Type B pancreatic cell (in vitro differentiated cells): ENCODE results near the gene WFDC2. TPM values are rescaled to one million over a fixed set of nuclear protein-coding genes. Genes with fewer than 3 reads are reported as not detected.

Experiments used
- DNase-seq: peaks from one replicate; pipeline ENCODE4 v3.0.0; 2021; ENCODE audit warnings: mixed read lengths; ENCODE audit not compliant: unreplicated experiment; ENCODE audit errors: extremely low spot score
- H3K27ac Mint-ChIP-seq: 2 replicates; pipeline ENCODE4 v1.8.0; 2021; ENCODE audit warnings: mild to moderate bottlenecking, mixed read lengths
- H3K27me3 Mint-ChIP-seq: 2 replicates; pipeline ENCODE4 v1.8.0; 2021; ENCODE audit warnings: mixed read lengths
- H3K36me3 Mint-ChIP-seq: 2 replicates; pipeline ENCODE4 v1.8.0; 2021; ENCODE audit warnings: mixed read lengths
- H3K4me1 Mint-ChIP-seq: one replicate; pipeline ENCODE4 v1.8.0; 2021; ENCODE audit warnings: mixed read lengths; ENCODE audit not compliant: unreplicated experiment
- H3K4me3 Mint-ChIP-seq: 2 replicates; pipeline ENCODE4 v1.8.0; 2021; ENCODE audit warnings: mild to moderate bottlenecking, mixed read lengths
- H3K9me3 Mint-ChIP-seq: 2 replicates; pipeline ENCODE4 v1.8.0; 2021; ENCODE audit warnings: mixed read lengths
- microRNA-seq: library from miRNA; unstranded; fragments of <30 nt; microRNA quantifications from one replicate; pipeline ENCODE4, GENCODE V29; 2020
- total RNA-seq: library from RNA; stranded (reverse); gene quantifications from 2 replicates; pipeline ENCODE4 v1.2.1, GENCODE V29; 2021; ENCODE audit warnings: low replicate concordance
- TF ChIP-seq, protein P1 (sequence below): fragments of 200-600 bp; sonication (generic); conservative IDR thresholded peaks from 2 replicates; pipeline ENCODE4 v1.5.0; 2021; ENCODE audit warnings: antibody characterized with exemption, mild to moderate bottlenecking

The WFDC2 gene
- total RNA-seq, 1 donor from 2014 or later: 64.4 TPM

DNA sequence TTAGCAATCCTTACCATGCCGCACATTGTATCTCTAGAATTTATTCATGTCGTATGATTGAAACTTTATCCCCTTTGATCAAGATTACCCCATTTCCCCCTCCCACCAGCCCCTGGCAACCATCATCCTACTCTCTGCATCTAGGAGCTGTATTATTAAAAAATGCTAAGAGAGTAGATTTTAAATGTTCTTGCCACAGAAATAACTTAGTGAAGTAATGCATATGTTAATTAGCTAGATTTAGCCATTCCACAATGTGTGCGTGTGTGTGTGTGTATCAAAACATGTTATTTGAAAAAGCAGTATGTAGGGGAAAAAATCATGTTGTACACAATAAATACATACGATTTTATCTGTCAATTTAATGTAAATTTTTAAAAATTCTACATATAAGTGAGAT, 57.7 kb downstream of the WFDC2 start:
- Mint-ChIP-seq H3K27me3 (peaks cover 37% of the 10 kb centered on the region), H3K4me3 (no peak overlapping the region), H3K9me3 (no peaks in the 10 kb centered on the region), H3K4me1 (no peaks in the 10 kb centered on the region), H3K27ac (no peak overlapping the region), H3K36me3 (no peaks in the 10 kb centered on the region)
- TF ChIP-seq, protein P1, sequence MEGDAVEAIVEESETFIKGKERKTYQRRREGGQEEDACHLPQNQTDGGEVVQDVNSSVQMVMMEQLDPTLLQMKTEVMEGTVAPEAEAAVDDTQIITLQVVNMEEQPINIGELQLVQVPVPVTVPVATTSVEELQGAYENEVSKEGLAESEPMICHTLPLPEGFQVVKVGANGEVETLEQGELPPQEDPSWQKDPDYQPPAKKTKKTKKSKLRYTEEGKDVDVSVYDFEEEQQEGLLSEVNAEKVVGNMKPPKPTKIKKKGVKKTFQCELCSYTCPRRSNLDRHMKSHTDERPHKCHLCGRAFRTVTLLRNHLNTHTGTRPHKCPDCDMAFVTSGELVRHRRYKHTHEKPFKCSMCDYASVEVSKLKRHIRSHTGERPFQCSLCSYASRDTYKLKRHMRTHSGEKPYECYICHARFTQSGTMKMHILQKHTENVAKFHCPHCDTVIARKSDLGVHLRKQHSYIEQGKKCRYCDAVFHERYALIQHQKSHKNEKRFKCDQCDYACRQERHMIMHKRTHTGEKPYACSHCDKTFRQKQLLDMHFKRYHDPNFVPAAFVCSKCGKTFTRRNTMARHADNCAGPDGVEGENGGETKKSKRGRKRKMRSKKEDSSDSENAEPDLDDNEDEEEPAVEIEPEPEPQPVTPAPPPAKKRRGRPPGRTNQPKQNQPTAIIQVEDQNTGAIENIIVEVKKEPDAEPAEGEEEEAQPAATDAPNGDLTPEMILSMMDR: no peak
- DNase-seq: no peak

Small RNA genes within 50 kb of the gene (microRNA-seq; reads per million reads assigned to microRNA genes)
- not detected for gene MIR6812

Other genes starting within 250 kb of the WFDC2 start
- gene SEMG2, start 248.4 kb upstream of the WFDC2 start, total RNA-seq: not detected in 2 replicates
- gene SLPI, start 215.2 kb upstream of the WFDC2 start, total RNA-seq: 35.7 and 73.6 TPM in 2 replicates
- not detected in 2 replicates for gene RBPJL, start 162.9 kb upstream of the WFDC2 start, total RNA-seq
- gene MATN4, start 161.5 kb upstream of the WFDC2 start, total RNA-seq: 0.75 TPM in 1 of 2 replicates, not detected in the other
- gene SDC4, start 121.3 kb upstream of the WFDC2 start, total RNA-seq: 67.2 and 133 TPM in 2 replicates
- 29.2 and 47.4 TPM in 2 replicates for gene SYS1, start 106.6 kb upstream of the WFDC2 start, total RNA-seq
- 0.57 TPM in 1 of 2 replicates, not detected in the other for gene TP53TG5, start 91.4 kb upstream of the WFDC2 start, total RNA-seq
- gene DBNDD2, start 61.5 kb upstream of the WFDC2 start, total RNA-seq: 12.8 and 25.5 TPM in 2 replicates
- 70.1 and 80.6 TPM in 2 replicates for gene PIGT, start 53.6 kb upstream of the WFDC2 start, total RNA-seq
- gene SPINT3, start 45.9 kb downstream of the WFDC2 start, total RNA-seq: not detected in 2 replicates
- 0.50 TPM in 1 of 2 replicates, not detected in the other for gene WFDC6, start 69.7 kb downstream of the WFDC2 start, total RNA-seq
- 0.24 TPM in 1 of 2 replicates, not detected in the other for gene EPPIN, start 77.6 kb downstream of the WFDC2 start, total RNA-seq
- not detected in 2 replicates for gene WFDC8, start 109.5 kb downstream of the WFDC2 start, total RNA-seq
- gene WFDC10A, start 160.0 kb downstream of the WFDC2 start, total RNA-seq: not detected in 2 replicates
- not detected in 2 replicates for gene WFDC9, start 161.5 kb downstream of the WFDC2 start, total RNA-seq
- not detected in 2 replicates for gene WFDC11, start 200.5 kb downstream of the WFDC2 start, total RNA-seq
- not detected in 2 replicates for gene WFDC13, start 232.3 kb downstream of the WFDC2 start, total RNA-seq
- gene WFDC10B, start 235.3 kb downstream of the WFDC2 start, total RNA-seq: not detected in 2 replicates